ENCODE data around the gene BICD1.

Gene BICD1

GRCh38 chr12:32292151-32292550 lies 185.5 kb downstream of the BICD1 start:
- H3K4me3 ChIP-seq (ENCODE audit: insufficient read length, low read depth): no peak overlapping the region
- TF ChIP-seq YY1 (IDR thresholded peaks at IDR 0.05; ENCODE audit: insufficient read depth, insufficient read length) (no peak), SUZ12 (IDR thresholded peaks at IDR 0.05; ENCODE audit: extremely low read depth, insufficient read depth, insufficient read length) (no peak), ZNF274 (IDR thresholded peaks at IDR 0.05; ENCODE audit: low read depth, low read length) (no peak)
- no peak overlapping the region for H3K9ac ChIP-seq (ENCODE audit: insufficient read length, low read depth)

GRCh38 chr12:32293808-32294419 lies 187.3 kb downstream of the BICD1 start:
- no peaks in the 10 kb centered on the region for H3K27me3 ChIP-seq (ENCODE audit: insufficient read depth, insufficient read length)
- H3K4me1 ChIP-seq (ENCODE audit: insufficient read depth, insufficient read length): no peaks in the 10 kb centered on the region
- TF ChIP-seq YY1 (IDR thresholded peaks at IDR 0.05; ENCODE audit: insufficient read depth, insufficient read length) (no peak), ZNF274 (IDR thresholded peaks at IDR 0.05; ENCODE audit: low read depth, low read length) (no peak), SUZ12 (IDR thresholded peaks at IDR 0.05; ENCODE audit: extremely low read depth, insufficient read depth, insufficient read length) (no peak)
- no peak for DNase-seq (ENCODE audit: low read depth, low spot score)
- no peak overlapping the region for H3K9ac ChIP-seq (ENCODE audit: insufficient read length, low read depth)
- H3K9me3 ChIP-seq (ENCODE audit: insufficient read depth, low read length): peaks cover 9% of the 10 kb centered on the region
- H3K36me3 ChIP-seq (ENCODE audit: insufficient read depth, insufficient read length, low read length): peaks cover 10% of the 10 kb centered on the region
- no peak overlapping the region for H3K4me3 ChIP-seq (ENCODE audit: insufficient read length, low read depth)

More at GRCh38 chr12:32292151-32292550, 185.5 kb downstream of the BICD1 start:
- H3K4me1 ChIP-seq (ENCODE audit: insufficient read depth, insufficient read length): no peaks in the 10 kb centered on the region
- DNase-seq (ENCODE audit: low read depth, low spot score): no peak
- peaks cover 10% of the 10 kb centered on the region for H3K36me3 ChIP-seq (ENCODE audit: insufficient read depth, insufficient read length, low read length)
- H3K27me3 ChIP-seq (ENCODE audit: insufficient read depth, insufficient read length): no peaks in the 10 kb centered on the region
- peaks cover 11% of the 10 kb centered on the region for H3K9me3 ChIP-seq (ENCODE audit: insufficient read depth, low read length)

GRCh38 chr12:32296567-32296966 lies 189.9 kb downstream of the BICD1 start:
- DNase-seq (ENCODE audit: low read depth, low spot score): no peak
- TF ChIP-seq SUZ12 (IDR thresholded peaks at IDR 0.05; ENCODE audit: extremely low read depth, insufficient read depth, insufficient read length) (no peak), ZNF274 (IDR thresholded peaks at IDR 0.05; ENCODE audit: low read depth, low read length) (no peak), YY1 (IDR thresholded peaks at IDR 0.05; ENCODE audit: insufficient read depth, insufficient read length) (no peak)
- H3K9ac ChIP-seq (ENCODE audit: insufficient read length, low read depth): no peak overlapping the region

GRCh38 chr12:32298917-32299316 lies 192.3 kb downstream of the BICD1 start:
- H3K27me3 ChIP-seq (ENCODE audit: insufficient read depth, insufficient read length): no peaks in the 10 kb centered on the region
- H3K4me3 ChIP-seq (ENCODE audit: insufficient read length, low read depth): no peak overlapping the region
- TF ChIP-seq SUZ12 (IDR thresholded peaks at IDR 0.05; ENCODE audit: extremely low read depth, insufficient read depth, insufficient read length) (no peak), ZNF274 (IDR thresholded peaks at IDR 0.05; ENCODE audit: low read depth, low read length) (no peak), YY1 (IDR thresholded peaks at IDR 0.05; ENCODE audit: insufficient read depth, insufficient read length) (no peak)
- H3K4me1 ChIP-seq (ENCODE audit: insufficient read depth, insufficient read length): peaks cover 4% of the 10 kb centered on the region
- DNase-seq (ENCODE audit: low read depth, low spot score): no peak
- H3K36me3 ChIP-seq (ENCODE audit: insufficient read depth, insufficient read length, low read length): peaks cover 14% of the 10 kb centered on the region
- no peaks in the 10 kb centered on the region for H3K9me3 ChIP-seq (ENCODE audit: insufficient read depth, low read length)
- H3K9ac ChIP-seq (ENCODE audit: insufficient read length, low read depth): no peak overlapping the region

More at GRCh38 chr12:32296567-32296966, 189.9 kb downstream of the BICD1 start:
- H3K27me3 ChIP-seq (ENCODE audit: insufficient read depth, insufficient read length): no peaks in the 10 kb centered on the region
- H3K36me3 ChIP-seq (ENCODE audit: insufficient read depth, insufficient read length, low read length): peaks cover 10% of the 10 kb centered on the region
- no peak overlapping the region for H3K4me3 ChIP-seq (ENCODE audit: insufficient read length, low read depth)
- no peaks in the 10 kb centered on the region for H3K9me3 ChIP-seq (ENCODE audit: insufficient read depth, low read length)
- H3K4me1 ChIP-seq (ENCODE audit: insufficient read depth, insufficient read length): peaks cover 4% of the 10 kb centered on the region

GRCh38 chr12:32301216-32301615 lies 194.6 kb downstream of the BICD1 start:
- Histone ChIP-seq H3K36me3 (ENCODE audit: insufficient read depth, insufficient read length, low read length) (peaks cover 15% of the 10 kb centered on the region), H3K27me3 (ENCODE audit: insufficient read depth, insufficient read length) (no peaks in the 10 kb centered on the region), H3K4me1 (ENCODE audit: insufficient read depth, insufficient read length) (peaks cover 4% of the 10 kb centered on the region), H3K9me3 (ENCODE audit: insufficient read depth, low read length) (no peaks in the 10 kb centered on the region), H3K9ac (ENCODE audit: insufficient read length, low read depth) (no peak overlapping the region), H3K4me3 (ENCODE audit: insufficient read length, low read depth) (no peak overlapping the region)
- DNase-seq (ENCODE audit: low read depth, low spot score): no peak
- no peak for TF ChIP-seq SUZ12 (IDR thresholded peaks at IDR 0.05; ENCODE audit: extremely low read depth, insufficient read depth, insufficient read length)
- TF ChIP-seq YY1 (IDR thresholded peaks at IDR 0.05; ENCODE audit: insufficient read depth, insufficient read length): no peak
- no peak for TF ChIP-seq ZNF274 (IDR thresholded peaks at IDR 0.05; ENCODE audit: low read depth, low read length)

- H3K4me3 ChIP-seq (ENCODE audit: insufficient read length, low read depth): no peak overlapping the region
- H3K27me3 ChIP-seq (ENCODE audit: insufficient read depth, insufficient read length): no peaks in the 10 kb centered on the region
- H3K36me3 ChIP-seq (ENCODE audit: insufficient read depth, insufficient read length, low read length): peaks cover 13% of the 10 kb centered on the region
- H3K4me1 ChIP-seq (ENCODE audit: insufficient read depth, insufficient read length): peaks cover 4% of the 10 kb centered on the region
- no peak overlapping the region for H3K9ac ChIP-seq (ENCODE audit: insufficient read length, low read depth)
- no peaks in the 10 kb centered on the region for H3K9me3 ChIP-seq (ENCODE audit: insufficient read depth, low read length)
- DNase-seq (ENCODE audit: low read depth, low spot score): peak; percentile 75
- TF ChIP-seq ZNF274 (IDR thresholded peaks at IDR 0.05; ENCODE audit: low read depth, low read length) (no peak), YY1 (IDR thresholded peaks at IDR 0.05; ENCODE audit: insufficient read depth, insufficient read length) (no peak), SUZ12 (IDR thresholded peaks at IDR 0.05; ENCODE audit: extremely low read depth, insufficient read depth, insufficient read length) (no peak)
These were observed 195.8 kb downstream of the BICD1 start for GRCh38 chr12:32302218-32303173.

- DNase-seq (ENCODE audit: low read depth, low spot score): no peak
These were observed 196.5 kb downstream of the BICD1 start for GRCh38 chr12:32303174-32303549.

More at GRCh38 chr12:32303174-32303549, 196.5 kb downstream of the BICD1 start:
- H3K27me3 ChIP-seq (ENCODE audit: insufficient read depth, insufficient read length): no peaks in the 10 kb centered on the region
- TF ChIP-seq SUZ12 (IDR thresholded peaks at IDR 0.05; ENCODE audit: extremely low read depth, insufficient read depth, insufficient read length): no peak
- TF ChIP-seq YY1 (IDR thresholded peaks at IDR 0.05; ENCODE audit: insufficient read depth, insufficient read length): no peak
- no peak for TF ChIP-seq ZNF274 (IDR thresholded peaks at IDR 0.05; ENCODE audit: low read depth, low read length)
- H3K4me1 ChIP-seq (ENCODE audit: insufficient read depth, insufficient read length): peaks cover 4% of the 10 kb centered on the region
- no peaks in the 10 kb centered on the region for H3K9me3 ChIP-seq (ENCODE audit: insufficient read depth, low read length)
- H3K4me3 ChIP-seq (ENCODE audit: insufficient read length, low read depth): no peak overlapping the region
- peaks cover 13% of the 10 kb centered on the region for H3K36me3 ChIP-seq (ENCODE audit: insufficient read depth, insufficient read length, low read length)
- no peak overlapping the region for H3K9ac ChIP-seq (ENCODE audit: insufficient read length, low read depth)

All from NT2/D1 (cell line).